NCI-H1436 treated with DMSO at 0.1 percent for 48 hours (cell line): ENCODE measurements around the gene UAP1L1.
"Not testable (repeated sequence)": the region's sequence is repeated elsewhere in the genome, so short reads cannot be mapped to it uniquely, and the experiment has no call there.

Source experiments
- DNase-seq: peaks from one replicate; lab custom pipeline; 2025; lab: John Stamatoyannopoulos, UW

UAP1L1 gene

DNA sequence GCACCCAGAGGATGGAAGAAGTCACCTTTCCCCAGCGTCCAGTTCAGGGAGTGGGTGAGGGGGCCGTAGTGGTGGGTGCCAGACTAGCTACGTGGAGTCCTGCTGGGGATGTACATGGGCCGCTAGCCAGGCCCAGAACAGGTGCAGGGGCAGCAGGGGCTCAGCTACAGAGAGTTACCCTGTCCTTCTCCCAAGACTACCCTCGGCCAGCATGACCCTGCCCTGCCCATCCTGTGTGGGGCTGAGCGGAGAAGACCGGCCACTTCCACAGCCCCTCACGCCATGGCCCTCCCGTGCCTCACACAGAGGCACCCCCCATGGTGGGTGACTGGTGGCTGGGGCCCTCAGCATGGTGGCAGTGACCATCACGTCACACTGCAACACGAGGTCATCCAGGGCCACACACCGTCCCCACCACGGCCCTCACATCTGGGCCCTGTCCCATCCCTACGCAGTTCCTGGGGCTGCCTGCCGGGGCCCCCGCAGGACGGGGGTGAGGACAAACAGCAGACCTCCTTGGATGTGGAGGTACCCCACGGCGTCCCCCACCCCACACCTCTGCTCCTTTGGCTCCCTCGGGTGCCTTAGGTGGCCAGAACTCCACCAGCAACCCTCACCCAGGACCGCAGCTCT is 38.2 kb downstream of the UAP1L1 start:
- no peak for DNase-seq

DNA sequence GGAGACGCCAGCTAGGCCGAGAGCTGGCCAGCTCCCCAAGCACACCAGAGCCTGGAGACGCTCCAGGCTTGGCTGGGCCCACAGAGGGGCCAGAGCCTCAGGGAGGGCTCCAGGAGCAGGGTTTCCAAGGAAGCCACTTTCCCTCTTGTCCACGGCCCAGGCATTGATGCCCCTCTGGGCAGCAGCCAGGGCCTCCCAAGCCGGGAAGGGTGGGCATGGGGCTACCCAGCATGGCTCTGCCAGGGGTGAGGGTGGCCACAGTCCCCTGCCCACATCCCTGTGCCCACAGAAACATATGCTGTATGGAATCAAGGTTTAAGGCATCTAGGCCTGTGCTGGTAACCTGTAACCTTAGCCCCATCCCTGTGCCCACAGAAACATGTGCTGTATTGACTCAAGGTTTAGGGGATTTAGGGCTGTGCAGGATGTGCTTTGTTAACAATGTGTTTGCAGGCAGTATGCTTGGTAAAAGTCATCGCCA is 38.8 kb downstream of the UAP1L1 start:
- no peak for DNase-seq

- DNase-seq, result no peak
Observed at GRCh38 chr9:137116728-137117127, 39.4 kb downstream of the UAP1L1 start.

- no peak for DNase-seq
Observed at GRCh38 chr9:137117269-137117731, 40.0 kb downstream of the UAP1L1 start.

- DNase-seq, result not testable (repeated sequence)
Observed at GRCh38 chr9:137118092-137118603, 40.8 kb downstream of the UAP1L1 start.

DNA sequence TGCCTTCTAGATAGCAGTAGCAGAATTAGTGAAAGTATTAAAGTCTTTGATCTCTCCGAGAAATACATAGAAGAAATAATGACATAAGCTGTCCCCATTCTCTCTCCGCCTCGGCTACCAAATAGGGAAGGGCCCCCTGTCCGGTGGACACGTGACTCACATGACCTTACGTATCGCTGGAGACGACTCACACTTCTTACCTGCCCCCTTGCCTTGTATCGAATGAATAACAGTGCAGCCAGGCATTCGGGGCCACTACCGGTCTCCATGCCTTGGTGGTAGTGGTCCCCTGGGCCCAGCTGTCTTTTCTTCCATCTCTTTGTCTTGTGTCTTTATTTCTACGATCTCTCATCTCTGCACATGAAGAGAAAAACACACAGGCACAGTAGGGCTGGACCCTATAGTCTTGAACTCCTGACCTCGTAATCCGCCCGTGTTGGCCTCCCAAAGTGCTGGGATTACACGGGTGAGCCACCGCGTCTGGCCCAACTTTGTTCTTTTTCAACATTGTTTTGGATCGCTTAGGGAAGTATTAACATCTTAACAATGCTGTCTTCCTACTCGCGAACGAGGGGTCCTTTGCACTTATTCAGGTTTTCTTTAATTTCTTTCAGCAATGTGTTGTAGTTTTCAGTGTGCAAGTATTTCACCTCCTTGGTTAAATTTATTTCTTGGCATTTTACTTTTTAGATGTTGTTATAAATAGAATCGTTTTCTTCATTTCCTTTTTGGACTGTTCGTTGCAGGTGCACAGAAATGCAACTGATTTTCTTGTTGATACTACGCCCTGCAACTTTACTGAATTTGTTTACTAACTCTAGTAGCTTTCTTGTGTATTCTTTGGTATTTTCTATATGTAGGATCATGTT is 44.8 kb downstream of the UAP1L1 start:
- not testable (repeated sequence) for DNase-seq

- not testable (repeated sequence) for DNase-seq
Observed at GRCh38 chr9:137122796-137123467, 45.6 kb downstream of the UAP1L1 start.

- no peak for DNase-seq
Observed at GRCh38 chr9:137123468-137123837, 46.1 kb downstream of the UAP1L1 start.

DNA sequence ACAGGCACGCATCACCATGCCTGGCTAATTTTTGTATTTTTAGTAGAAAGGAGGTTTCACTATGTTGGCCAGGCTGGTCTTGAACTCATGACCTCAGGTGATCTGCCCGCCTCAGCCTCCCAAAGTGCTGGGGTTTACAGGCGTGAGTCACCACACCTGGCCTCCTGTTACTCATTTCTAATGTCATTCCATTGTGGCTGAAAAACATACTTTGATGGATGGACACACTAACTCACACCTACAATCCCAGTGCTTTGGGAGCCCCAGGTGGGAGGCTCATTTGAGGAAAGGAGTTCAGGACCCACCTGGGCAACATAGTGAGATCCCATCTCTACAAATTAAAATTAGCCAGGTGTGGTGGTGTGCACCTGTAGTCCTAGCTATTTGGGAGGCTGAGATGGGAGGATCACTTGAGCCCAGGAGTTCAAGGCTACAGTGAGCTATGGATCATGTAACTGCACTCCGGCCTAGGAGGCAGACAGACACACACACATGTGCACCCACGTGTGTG is 46.7 kb downstream of the UAP1L1 start:
- not testable (repeated sequence) for DNase-seq

- DNase-seq, result no peak
Observed at GRCh38 chr9:137126786-137127185, 49.5 kb downstream of the UAP1L1 start.

GRCh38 chr9:137127301-137128157 is 50.2 kb downstream of the UAP1L1 start:
- DNase-seq, result no peak

DNA sequence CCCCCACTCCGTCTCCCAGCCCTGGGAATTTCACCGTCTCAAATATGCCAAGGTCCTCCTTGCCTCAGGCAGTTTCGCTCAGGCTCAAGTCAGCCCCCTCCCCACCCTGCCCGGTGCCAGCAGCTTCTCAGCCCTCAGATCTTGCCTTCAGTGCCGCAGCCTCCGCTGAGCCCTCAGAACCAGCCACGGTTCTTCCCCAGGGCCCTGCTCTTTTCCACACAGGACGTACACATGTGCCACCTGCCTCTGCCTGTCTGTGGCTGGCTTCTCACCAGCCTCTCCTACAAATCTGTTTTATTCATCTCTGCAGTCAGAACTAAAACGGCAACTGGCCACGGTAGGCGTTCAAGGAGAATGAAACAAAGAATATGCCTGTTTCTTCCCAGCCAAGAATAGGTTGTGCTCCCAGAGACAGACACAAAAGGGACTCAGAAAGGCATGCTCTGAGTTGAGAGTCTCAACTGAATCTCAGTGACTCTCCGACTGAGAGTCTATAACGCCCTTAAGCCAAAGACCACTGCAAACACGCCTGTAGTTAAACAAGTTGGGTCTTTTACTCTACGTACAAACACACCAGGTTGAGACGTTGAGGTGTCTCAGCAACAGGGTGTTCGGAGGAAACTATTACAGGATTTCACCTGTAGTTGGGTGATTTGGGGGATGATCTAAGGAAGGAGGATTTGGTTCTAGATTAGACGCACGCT is 51.0 kb downstream of the UAP1L1 start:
- DNase-seq, result no peak

- DNase-seq, result no peak
Observed at GRCh38 chr9:137128862-137129455, 51.6 kb downstream of the UAP1L1 start.

DNA sequence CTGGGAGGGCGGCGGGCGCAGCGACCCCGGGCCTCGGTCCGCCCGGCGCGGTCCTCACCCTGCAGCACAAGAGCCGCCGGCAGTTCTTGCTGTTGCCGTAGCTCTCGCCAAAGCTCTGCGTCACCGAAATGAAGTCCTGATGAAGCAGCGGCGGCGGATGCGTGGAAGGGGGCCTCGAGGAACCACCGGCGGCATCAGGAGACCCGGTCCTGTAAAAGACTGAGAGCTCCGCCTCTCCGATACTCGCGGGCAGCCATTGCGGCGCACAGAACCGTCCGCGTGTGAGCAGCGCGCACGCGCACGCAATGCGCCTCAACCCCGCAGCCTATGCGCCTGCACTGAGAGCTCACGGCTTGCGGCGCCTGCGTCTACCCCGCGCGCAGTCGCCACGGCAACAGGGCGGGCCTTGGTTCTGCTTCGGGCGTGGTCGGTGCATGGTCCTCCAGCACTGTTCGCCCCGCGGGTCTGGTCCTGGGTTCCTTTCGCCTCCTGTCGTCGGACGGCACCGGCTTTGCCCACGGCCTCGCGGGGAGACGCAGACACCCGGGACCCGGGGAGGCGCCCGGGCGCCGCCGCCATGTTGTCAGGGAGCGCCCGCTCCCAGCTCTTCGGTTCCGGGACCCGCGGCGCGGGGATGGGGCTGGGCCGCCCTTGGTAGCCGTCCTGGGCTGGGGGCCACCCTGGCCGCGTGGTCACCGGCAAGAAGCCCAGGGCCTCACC is 52.3 kb downstream of the UAP1L1 start:
- DNase-seq, result peak; percentile 57

- DNase-seq, result no peak
Observed at GRCh38 chr9:137130176-137130755, 52.9 kb downstream of the UAP1L1 start.
